HG03280 (cell line): ENCODE measurements around the gene HOXC12.

Source experiments
- ATAC-seq: cut with Tn5 transposase; IDR thresholded peaks from one replicate; pipeline ENCODE4 v1.9.1; 2021; ENCODE audit warnings: mild to moderate bottlenecking, moderate library complexity; ENCODE audit not compliant: unreplicated experiment

HOXC12 gene

DNA sequence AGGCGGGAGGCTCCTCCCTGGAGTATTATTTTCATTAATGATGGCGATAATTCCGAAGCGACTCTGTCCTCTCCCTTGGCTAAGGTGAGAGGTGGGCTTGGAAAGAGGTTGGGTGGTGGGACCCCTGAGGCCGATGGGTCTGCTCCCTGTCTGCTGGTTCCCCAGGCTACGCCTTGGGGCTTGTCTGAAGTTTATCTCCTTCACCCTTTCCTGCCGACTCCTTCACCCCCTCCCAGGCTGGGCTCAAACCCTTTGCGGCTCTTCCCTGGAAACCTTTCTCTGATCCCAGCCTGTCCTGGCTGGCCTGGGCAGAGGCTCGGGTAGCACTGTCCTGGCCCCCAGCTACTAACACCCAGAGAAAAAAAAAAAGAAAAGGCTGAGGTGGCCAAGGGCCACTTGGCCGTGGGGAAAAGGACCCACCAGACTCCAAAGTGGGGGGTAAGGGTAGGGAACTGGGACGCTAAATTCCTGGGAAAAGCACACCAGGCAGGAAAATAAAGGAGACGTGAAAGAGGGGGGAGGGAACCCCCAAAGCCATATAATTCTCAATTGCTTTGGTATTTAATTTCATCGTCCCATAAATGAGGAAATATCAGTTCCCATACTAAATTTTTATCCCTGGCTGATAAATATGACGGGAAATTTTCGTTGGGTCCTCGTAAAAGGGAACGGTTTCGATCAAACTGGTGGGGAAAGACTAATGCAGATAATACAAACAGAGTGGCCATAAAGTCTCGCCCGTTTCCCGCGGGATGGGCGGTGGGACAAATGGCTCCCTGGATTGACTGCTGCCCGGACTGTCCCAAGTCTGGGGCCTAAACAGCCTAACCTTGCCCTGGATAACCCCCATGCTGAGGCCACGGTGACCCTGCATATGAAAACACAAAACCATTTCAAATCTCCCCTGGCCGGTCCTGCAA is 28.2 kb downstream of the HOXC12 start:
- no peak for ATAC-seq

DNA sequence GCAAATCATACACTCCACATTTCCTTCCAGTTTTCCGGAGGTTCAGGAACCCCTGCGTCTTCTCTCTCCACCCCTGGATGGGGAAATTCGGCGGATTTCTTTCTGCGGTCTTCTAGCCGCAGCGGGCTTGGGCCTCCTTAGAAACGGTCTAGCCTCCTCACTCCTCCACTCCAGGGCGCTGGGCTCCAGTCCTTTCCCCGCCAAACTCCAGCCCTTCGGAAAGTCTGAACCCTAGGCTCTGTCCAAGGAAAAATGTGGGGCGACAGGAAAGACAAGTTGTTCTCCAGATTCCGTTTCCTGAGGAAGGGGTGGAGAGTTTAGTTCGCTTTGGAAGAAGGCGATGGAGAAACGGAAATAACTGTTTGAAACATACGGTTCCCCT is 28.9 kb downstream of the HOXC12 start:
- ATAC-seq: no peak

DNA sequence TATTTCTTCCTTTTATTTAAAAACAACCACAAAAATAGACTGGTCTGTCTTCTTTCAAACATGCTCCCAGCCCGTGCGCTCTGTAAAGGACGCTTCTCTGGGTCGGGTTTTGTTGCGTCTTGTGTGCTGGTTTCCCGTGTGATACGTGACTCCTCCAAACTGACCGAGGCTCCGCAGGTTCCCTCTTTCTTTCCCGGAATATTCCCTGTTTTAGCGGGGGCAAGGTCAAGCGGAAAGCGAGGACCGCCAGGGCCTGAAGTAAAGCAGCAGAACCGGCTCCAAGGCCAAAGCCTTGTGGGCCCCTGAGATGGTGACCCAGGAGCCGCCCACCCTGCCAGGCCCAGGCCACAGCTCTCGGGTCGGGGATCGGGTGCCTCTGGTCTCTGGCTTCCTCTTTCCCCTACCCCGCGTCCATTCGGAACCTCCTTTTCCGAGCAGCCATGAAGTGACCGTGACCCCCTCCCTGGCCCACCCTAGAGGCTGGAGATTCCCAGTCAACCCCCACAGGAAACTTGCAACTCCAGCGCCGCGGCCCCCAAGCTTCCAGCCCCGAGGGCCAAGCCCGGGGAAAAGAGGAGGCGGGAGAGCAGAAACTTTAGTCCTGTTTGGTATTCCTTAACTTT is 29.4 kb downstream of the HOXC12 start:
- ATAC-seq: no peak

DNA sequence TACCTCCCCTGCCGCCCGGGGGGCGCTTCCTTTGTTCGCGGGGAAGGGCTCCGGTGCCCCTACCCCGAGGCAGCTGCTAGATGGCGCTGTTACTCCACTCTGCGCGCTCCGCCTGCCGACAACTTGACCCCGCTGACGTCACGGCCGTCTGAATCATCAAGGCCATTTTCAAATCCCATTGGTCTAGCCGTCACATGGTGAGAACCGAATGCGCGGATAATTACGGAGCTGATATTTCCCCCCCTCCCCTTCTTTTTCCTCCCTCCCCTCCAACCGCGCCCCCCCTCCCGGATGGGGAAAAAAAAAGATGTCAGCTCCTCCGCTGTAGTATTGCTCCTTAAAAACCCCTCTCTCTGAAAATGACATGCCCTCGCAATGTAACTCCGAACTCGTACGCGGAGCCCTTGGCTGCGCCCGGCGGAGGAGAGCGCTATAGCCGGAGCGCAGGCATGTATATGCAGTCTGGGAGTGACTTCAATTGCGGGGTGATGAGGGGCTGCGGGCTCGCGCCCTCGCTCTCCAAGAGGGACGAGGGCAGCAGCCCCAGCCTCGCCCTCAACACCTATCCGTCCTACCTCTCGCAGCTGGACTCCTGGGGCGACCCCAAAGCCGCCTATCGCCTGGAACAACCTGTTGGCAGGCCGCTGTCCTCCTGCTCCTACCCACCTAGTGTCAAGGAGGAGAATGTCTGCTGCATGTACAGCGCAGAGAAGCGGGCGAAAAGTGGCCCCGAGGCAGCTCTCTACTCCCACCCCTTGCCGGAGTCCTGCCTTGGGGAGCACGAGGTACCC is 30.4 kb downstream of the HOXC12 start, which contains the start of gene HOXC10:
Gene HOXC10 (plus strand): TSS at position 246 of the 791 bp plus-strand sequence. CDS start 114 bp downstream, at position 360.
- ATAC-seq: no peak

DNA sequence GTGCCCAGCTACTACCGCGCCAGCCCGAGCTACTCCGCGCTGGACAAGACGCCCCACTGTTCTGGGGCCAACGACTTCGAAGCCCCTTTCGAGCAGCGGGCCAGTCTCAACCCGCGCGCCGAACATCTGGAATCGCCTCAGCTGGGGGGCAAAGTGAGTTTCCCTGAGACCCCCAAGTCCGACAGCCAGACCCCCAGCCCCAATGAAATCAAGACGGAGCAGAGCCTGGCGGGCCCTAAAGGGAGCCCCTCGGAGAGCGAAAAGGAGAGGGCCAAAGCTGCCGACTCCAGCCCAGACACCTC is 30.9 kb downstream of the HOXC12 start:
- ATAC-seq: no peak

DNA sequence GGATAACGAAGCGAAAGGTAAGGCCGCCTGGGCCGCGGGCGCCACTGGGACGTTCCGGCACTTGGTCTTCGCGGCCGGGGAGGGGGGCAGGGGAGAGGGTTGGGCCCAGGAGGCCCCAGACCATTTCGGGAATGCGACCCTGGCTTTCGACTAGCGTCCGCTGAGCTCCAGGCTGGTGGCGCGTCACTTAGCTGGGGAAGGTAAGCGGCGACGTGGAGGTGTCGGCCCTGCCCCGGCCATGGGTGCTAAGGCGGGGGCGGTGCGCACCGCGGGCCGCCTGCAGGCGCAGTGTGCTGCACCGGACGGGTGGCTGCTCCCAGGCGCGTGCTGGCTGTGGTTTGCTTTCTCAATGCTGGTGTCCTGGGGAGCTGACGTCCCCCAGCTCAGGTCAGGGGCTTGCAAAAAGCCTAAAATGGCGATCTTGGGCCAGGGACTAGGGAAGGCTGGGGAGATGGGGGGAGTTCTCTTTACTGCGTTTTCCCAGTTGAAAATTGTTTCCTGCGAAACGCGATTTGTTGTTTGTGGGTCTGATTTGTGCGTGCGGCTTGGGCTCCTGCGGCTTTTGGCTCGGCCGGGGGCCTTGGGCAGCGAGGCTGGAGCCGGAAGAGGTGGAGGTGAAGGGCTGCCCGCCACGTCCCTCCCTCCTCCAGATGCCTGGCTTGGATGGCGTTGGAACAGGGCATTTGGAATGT is 31.4 kb downstream of the HOXC12 start:
- ATAC-seq: no peak

DNA sequence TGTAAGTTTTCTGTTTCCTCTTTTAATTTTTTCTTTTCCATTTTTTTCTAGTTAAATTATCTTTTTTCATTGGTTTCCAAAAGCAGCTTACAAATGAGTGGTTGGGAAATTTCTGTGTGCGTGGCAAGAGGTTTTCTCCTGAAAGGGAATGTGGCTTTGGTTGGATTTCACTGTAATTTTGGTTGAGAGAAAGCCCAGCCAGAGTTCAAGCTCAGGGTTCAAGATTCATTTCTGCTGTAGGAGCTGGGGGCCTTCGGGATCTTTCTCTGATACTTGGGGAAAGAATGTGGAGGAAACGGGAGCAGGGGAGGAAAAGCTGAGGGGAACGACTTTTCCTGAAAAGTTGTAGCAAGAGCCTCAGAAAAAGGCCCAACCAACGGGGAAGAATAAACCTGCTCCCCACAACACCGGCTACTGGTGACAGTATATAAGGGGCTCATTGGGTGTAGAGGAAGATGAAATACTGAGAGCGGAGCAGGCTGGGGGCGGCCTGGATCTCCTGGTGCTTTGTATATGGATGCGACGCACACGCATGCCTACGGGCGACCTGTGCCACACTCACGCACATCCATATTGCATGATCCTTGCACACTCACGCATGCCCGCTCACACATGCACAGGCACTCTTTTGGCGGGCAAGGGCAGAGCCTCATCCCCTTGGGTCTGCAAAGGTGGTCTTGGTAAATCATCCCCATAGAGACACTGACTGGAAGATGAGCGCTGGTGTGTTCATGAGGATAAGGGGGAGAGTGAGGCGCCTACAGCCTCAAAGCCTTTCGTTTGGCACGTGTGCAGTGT is 32.2 kb downstream of the HOXC12 start:
- ATAC-seq: no peak

DNA sequence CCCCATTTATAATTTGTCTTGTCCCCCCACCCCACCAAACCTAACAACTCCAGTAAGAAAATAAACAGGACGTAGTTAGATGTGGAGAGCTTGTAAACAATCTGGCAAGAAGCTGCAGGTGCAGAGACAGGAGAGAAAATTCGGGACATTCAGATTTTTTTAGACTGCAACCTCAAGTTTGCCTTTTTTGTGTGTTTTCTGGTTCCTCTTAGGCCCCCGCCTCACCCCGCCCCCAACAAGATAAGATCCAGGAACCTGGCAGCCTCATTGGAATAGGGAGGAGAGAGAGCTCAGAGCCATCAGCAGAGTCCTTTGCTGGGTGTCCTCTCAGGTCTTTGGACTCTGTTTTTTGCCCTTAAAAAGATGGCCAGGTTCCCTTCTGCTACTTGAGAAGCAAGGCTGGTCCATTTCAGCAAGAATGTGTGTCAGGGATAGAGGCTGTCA is 33.1 kb downstream of the HOXC12 start:
- no peak for ATAC-seq

DNA sequence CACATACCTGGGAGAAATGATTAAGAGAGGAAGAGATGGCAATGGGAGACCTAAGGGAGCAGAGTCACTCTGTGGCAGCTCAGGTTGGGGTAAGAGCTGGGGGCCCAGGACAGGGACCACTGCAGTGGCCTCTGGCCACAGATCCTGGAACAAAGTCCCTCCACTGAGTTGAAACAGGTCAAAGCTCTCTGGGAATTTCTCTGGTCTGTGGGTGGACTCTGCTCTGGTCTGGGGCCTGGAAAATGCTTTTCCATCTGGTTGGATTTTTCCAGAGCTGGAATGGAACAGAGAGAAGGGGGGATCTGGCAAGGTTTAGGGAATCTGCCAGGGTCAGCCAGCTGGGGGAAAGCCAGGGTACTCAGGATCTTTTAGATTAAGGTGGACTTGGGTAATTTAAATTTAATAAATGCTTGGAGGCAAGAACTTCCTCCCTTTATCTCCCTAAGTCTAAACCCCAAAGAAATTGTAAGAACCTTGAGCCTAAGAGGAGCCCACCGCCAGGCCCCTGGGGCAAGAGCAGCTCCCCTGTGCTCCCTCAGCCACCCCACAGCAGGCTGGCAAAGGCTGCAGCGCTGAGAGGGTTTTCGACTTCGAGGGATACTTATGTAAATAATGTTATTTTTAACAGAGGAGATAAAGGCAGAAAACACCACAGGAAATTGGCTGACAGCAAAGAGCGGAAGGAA is 34.0 kb downstream of the HOXC12 start:
- ATAC-seq: no peak

DNA sequence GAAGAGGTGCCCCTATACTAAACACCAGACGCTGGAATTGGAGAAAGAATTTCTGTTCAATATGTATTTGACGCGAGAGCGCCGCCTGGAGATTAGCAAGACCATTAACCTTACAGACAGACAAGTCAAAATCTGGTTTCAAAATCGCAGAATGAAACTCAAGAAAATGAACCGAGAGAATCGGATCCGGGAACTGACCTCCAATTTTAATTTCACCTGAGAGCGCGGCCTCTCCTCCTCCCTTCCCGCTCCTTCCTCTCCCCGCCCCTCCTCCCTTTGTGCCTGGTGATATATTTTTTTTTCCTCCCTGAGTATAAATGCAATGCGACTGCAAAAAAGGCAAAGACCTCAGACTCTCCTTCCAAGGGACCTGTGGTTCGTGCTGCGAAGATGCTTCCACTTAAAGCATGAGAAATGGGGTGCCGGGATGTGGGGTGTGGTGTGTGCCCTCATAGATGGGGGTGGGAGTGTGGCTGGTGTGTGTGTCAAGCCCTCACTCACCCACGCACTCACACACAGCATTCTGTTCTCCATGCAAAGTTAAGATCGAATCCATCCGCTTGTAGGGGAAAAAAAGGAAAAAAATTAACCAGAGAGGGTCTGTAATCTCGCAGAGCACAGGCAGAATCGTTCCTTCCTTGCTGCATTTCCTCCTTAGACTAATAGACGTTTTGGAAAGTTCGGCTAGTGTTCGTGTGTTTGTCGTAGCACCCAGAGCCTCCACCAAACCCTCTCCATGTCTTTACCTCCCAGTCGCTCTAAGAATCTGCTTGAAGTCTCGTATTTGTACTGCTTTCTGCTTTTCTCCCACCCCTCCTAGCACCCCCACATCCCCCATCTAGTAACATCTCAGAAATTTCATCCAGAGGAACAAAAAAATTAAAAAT is 34.8 kb downstream of the HOXC12 start:
- ATAC-seq: peak; percentile 47

DNA sequence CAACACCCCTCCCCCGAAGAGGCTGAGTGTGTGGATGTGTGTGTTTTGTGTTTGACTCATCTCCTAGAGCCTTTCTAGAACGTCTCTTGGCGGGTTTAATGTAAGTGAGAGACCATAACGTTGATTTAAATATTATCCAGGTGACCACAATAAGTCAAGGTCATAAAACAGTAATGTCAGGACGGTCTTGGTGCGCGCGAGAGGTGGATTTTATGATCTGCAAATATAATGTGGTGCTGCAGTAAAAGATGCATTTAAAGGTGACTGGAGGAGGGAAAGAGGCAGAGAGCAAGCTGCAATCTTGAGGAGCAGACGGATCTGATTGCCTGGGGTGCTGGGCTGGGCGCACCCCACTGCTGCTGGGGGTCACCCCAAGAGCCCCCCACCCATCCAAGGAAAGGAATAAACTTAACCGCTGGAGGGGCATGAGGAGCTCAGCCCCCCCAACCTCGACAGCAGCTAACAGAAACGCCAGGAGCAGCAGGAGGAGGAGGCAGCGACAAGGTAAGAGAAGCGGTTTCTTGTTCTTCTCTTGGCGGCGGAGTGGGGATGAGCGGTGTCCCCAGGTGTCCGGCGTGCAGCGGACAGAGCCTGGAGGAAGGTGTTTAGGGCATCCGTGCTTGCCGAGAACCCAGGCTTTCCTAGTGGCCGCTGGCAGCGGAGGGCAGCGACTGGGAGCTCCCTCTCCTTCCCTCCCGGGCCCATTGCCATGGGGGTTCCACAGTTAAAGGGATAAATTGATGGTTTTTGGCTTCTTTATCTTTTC is 35.8 kb downstream of the HOXC12 start:
- ATAC-seq: no peak

DNA sequence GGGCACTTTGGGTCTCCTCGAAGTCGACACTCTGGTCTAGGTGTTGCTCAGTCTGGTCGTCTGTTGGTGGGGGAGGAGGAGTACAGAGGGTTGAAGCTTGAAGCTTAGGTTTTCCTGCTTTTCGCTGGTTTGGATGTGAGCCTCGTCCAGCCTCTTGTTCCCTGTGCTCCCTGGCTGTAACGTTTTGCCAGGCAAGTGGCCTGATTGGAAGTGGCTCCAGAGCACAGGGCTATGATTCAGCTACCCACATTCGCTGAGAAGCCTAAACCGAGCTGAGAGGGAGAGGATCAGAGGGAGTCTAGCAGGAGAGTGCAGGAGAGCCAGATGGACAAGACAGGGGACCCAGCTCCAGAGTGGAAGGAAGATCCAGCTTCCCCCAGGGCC is 36.4 kb downstream of the HOXC12 start:
- ATAC-seq: no peak

DNA sequence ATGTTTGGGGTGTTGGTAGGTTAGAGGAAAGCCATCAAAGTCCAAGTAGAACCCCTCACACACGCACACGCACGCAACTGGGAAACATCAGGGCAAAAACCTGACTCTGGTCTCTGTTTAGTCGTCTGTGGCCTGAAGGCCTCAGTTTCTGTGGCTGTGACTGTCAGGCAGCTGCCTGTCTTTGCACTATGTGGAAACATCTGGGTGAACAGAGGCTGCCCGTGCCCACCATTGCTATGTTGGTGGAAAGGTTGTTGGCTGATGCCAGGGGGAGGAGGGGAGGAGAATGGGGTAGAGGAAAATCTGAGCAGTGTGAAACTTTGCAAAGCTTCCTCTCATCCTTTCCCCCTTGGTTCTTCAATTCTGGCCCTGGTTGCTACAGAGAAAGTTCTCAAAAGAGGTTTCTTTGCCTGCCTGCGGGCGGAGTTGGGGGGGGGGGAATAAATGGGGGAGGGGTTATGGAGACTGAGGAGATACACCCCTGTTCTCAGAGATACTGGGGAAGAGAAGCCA is 37.7 kb downstream of the HOXC12 start:
- no peak for ATAC-seq

DNA sequence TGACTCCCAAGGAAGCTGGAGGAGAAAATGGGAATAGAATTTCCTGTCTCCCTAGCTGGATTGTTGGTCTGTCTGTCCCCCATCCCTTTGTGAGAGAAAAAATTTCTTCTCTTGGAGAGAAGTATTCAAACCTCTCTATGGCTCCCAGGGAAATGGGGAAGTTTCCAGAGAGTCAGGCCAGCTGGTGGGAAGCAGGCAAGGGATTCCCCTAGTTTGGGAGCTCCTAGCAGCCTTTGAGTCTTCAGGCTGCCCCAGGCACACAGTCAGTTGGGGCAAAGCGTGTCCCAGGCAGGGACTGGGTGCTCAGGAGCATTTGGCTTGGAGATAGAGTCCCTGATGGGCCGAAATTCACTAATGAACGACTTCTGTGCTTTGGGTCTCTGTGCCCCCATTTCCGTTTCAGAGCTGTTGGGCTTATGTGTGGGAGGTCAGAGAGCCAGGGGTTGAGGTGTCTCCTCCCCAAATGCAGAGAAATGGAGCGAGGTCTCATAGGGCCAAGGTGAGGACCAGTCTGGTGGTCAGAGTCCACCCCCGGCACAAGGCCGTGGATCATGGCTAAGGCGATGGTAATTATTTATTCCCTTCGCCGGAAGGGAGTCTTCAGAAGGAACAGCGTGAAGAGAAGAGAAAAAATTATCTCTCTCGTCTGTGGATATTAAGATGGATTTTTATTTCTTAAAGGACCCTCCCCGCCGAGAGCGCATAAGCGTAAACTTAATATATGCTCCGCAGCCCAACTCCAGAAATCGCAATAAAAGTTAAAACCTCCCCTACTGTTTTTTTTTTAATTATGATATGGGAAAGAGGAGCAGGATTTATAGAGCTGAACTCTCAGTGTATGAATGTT is 38.7 kb downstream of the HOXC12 start:
- ATAC-seq: no peak

DNA sequence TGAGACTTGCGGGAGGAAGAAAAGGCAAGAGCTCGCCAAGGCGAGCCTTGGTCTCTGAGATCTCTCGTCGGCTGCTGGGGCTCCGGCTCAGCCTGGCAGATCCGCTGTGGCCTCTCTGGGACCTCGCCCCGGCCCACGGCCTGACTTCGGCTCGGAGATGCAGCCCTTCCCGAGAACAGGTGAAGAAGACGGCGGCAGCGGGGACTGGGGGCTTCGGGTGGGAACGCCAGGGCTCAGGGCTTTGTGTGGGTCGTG is 39.2 kb downstream of the HOXC12 start:
- ATAC-seq: no peak

DNA sequence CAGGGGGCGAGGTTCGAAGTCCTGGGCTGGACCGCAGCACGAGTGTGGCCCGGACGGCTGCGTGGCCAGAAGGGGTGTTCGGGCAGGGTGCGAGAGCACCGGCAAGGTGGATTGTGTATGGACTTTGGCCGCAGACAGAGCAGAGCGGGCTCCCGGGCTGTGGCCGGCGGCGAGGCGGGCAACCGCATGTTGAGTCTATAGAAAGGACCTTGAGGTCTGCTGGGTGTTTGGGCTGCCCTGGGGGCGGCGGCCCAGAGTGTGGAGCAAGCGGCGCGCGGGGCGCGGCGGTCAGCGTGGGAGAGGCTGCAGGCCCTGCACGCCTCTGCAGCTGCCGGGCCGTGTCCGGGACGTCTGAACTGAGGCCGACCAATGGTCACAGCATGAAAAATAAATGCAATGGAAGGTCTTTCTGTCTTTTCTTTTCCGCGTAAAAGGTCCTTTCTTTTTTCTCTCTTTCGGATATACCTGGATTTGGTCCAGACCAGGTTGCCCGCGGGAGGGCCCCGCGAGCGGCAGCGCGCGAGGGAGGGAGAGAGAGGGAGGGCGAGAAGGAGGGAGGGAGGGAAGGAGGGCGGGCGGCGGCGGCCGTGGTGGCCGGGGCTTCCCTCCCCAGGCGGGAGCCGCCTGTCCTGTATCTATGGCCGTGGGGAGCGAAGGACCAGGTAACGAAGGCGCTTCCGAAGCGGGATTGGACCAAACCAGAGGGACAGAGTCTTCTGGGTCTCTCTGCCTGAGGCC is 39.7 kb downstream of the HOXC12 start:
- ATAC-seq: no peak

DNA sequence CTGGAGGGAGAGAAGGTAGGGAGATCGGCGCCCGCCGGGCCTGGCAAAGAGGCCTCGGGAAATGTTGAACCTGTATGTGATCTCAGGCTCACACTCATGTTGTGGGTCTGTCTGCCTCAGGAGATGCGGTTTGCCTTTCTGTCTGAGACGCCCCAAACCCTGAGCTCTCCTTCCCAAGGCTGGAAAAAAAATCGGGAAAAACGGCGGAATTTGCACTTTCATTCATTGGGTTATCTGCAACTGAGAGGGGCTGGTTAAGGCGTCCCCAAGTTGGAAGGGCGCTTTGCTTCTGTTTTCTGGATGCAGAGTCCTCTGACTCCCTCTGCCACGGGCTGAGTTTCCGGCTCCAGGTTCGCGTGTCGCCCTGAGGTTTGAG is 40.3 kb downstream of the HOXC12 start:
- ATAC-seq: no peak
